Lung (tissue), 12 donors: Measurements from ENCODE around the gene LITAF. TPM values are rescaled to one million over a fixed set of nuclear protein-coding genes. Genes with fewer than 3 reads are reported as not detected.

ENCODE experiments used
- ATAC-seq: fragments of 200-7000 bp; cut with Tn5 transposase; one replicate; pipeline ENCODE4 v1.9.1; 2020; ENCODE audit warnings: moderate number of reproducible peaks; ENCODE audit not compliant: insufficient read depth, low FRiP score
- DNase-seq, 3 donors: peaks; one replicate each; pipeline ENCODE4 v3.0.0-alpha.2; 2013 to 2017
- H3K27ac ChIP-seq, 2 donors: one replicate each; pipeline ENCODE4 v1.5.1; 2013; ENCODE audit warnings: mild to moderate bottlenecking in 2 of 2, moderate library complexity in 2 of 2, control low read depth in 1 of 2, inconsistent platforms in 1 of 2, low read depth in 1 of 2, low read length in 1 of 2
- H3K27me3 ChIP-seq, 3 donors: one replicate each; pipeline ENCODE4 v1.5.1; 2013; ENCODE audit warnings: low read length in 2 of 3; ENCODE audit not compliant: control insufficient read depth in 3 of 3, insufficient read depth in 3 of 3
- H3K36me3 ChIP-seq, 4 donors: one replicate each; pipeline ENCODE4 v1.5.1; 2013; ENCODE audit warnings: low read length in 4 of 4, mild to moderate bottlenecking in 1 of 4, moderate library complexity in 1 of 4; ENCODE audit not compliant: control insufficient read depth in 4 of 4, insufficient read depth in 4 of 4
- H3K4me1 ChIP-seq, 5 donors: one replicate each; pipeline ENCODE4 v1.5.1; 2013; ENCODE audit warnings: low read length in 5 of 5, mild to moderate bottlenecking in 2 of 5, moderate library complexity in 1 of 5; ENCODE audit not compliant: control insufficient read depth in 5 of 5, insufficient read depth in 5 of 5
- H3K4me3 ChIP-seq: one replicate; pipeline ENCODE4 v1.5.1; 2013; ENCODE audit warnings: mild to moderate bottlenecking, control low read depth, moderate library complexity
- H3K9ac ChIP-seq, 2 donors: one replicate each; pipeline ENCODE4 v1.5.1; 2013; ENCODE audit warnings: low read length in 2 of 2, control low read depth in 1 of 2; ENCODE audit not compliant: insufficient read depth in 1 of 2
- H3K9me3 ChIP-seq, 4 donors: one replicate each; pipeline ENCODE4 v1.5.1; 2013; ENCODE audit warnings: low read length in 3 of 4, mild to moderate bottlenecking in 1 of 4, moderate library complexity in 1 of 4; ENCODE audit not compliant: control insufficient read depth in 4 of 4, insufficient read depth in 3 of 4
- whole genome bisulfite sequencing, 2 donors: extraction: QIAGEN DNeasy Blood & Tissue Kit; methylation state at CpG; one replicate each; pipeline ENCODE4 v1.1.7; 2013; 5-methylcytosine and 5-hydroxymethylcytosine counted together
- polyA plus RNA-seq, 2 donors: library from polyadenylated mRNA; stranded (reverse); fragments of 200-250 nt; gene quantifications; one replicate each; pipeline ENCODE4 v1.2.1, GENCODE V29; 2013
- total RNA-seq, 2 donors: library from RNA; depleted of rRNA in 1 of 2; stranded (reverse); fragments of >200 nt in 1 of 2; gene quantifications; one replicate each; pipeline ENCODE4 v1.2.1, GENCODE V29; 2014 to 2021
- TF ChIP-seq, protein P1 (sequence below): IDR thresholded peaks from 2 replicates; pipeline ENCODE4 v1.5.1; 2012; ENCODE audit warnings: mild to moderate bottlenecking; ENCODE audit errors: control extremely low read depth, extremely low read depth
- donor health status: control.
- donor health status: control.
- donor health status: Bipolar disorder and iron deficiency.
- donor health status: healthy.
- donor health status: DM: yes; HTN: yes; CAD: no.

The LITAF gene
- total and polyA plus RNA-seq, 4 donors = 66.4 to 406 (median 146) TPM

DNA sequence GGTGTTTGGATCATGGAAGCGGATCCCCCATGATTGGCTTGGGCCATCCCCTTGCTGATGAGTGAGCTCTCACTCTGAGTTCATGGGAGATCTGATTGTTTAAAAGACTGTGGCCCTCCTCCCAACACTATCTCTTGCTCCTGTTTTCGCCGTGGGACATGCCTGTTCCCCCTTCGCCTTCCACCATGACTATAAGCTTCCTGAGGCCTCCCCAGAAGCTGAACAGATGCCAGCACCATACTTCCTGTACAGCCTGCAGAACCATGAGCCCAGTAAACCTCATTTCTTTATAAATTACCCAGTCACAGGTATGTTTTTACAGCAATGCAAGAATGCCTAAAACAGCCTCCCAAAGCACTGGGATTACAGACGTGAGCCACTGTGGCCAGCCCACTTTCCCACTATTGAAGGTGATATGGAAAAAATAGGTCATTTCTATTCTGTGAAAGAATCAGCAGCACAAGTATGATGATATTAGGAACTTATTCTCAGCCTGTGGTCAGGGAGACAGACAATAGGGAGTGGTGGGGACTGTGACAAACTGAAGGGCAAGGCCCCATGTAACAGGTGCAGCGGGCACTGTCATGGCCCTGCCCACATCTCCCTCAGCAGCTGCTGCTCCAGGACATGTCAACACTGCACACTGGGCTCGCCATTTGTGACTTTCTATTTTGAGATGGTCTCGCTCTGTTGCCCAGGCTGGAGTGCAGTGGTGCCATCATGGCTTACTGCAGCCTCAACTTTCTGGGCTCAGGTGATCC is 33.7 kb upstream of the LITAF start:
- H3K27ac ChIP-seq = no peak overlapping the region
- H3K36me3 ChIP-seq = no peaks in the 10 kb centered on the region
- ATAC-seq (no peak), DNase-seq (no peak)
- no peak overlapping the region for H3K4me3 ChIP-seq
- H3K9ac ChIP-seq = no peak overlapping the region
- 93 to 94% methylated on average over 8 of the region's 8 CpGs for WGBS, 2 donors
- peaks cover 0 to 29% (median 6%) of the 10 kb centered on the region in 5 donors for H3K4me1 ChIP-seq
- H3K9me3 ChIP-seq = peaks cover 0 to 5% (median 0%) of the 10 kb centered on the region in 4 donors
- no peaks in the 10 kb centered on the region for H3K27me3 ChIP-seq
- TF ChIP-seq, protein P1, sequence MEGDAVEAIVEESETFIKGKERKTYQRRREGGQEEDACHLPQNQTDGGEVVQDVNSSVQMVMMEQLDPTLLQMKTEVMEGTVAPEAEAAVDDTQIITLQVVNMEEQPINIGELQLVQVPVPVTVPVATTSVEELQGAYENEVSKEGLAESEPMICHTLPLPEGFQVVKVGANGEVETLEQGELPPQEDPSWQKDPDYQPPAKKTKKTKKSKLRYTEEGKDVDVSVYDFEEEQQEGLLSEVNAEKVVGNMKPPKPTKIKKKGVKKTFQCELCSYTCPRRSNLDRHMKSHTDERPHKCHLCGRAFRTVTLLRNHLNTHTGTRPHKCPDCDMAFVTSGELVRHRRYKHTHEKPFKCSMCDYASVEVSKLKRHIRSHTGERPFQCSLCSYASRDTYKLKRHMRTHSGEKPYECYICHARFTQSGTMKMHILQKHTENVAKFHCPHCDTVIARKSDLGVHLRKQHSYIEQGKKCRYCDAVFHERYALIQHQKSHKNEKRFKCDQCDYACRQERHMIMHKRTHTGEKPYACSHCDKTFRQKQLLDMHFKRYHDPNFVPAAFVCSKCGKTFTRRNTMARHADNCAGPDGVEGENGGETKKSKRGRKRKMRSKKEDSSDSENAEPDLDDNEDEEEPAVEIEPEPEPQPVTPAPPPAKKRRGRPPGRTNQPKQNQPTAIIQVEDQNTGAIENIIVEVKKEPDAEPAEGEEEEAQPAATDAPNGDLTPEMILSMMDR = no peak

DNA sequence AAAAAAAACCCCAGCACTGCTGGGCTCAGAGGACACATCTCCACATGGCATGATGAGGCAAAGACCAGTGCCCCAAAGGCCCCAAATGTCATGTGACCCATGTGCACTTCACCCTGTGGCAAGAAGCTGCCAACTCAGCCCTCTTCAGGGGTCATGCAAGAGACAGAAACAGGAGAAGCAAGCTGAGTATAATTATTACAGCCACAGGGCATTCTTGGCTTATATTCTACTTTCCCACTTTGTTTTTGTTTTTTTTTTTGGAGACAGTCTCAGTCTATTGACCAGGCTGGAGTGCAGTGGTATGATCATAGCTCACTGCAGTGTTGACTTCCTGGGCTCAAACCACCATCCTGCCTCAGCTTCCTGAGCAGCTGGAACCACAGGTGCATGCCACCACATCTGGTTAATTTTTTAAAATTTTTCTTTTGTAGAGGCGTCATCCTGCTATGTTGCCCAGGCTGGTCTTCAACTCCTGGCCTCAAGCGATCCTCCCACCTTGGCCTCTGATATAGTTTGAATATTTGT is 32.7 kb upstream of the LITAF start:
- no peak for ATAC-seq

DNA sequence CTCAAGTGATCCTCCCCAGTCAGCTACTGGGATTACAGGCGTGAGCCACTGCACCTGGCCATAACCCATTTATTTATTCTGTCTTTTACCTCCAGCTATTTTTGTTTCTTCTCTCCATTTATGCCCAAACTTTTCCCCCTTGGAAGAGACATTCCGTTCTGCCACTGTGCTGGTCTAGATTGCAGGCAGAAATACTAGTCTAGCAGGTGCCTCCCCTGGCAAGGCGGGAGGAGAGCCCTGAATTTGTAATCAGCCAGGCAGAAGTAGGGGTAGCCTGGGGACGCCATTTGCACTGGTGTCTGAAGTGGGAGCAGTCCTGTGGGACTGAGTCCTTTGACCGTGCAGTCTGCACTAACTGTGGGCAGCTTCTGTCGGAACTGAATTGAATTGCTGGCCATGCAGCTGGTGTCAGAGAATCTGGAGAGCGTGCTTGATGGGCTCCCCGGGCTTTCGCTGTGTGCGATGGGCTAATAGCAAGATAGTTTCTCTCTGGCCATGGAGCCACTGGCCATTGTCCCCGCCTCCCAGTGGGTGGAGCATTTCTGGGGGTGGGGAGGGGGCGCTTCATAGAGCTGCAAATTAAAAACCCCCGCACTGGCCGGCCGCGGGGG is 31.5 kb upstream of the LITAF start:
- Histone ChIP-seq H3K4me1 (peaks cover 0 to 29% (median 9%) of the 10 kb centered on the region in 5 donors), H3K27me3 (no peaks in the 10 kb centered on the region), H3K36me3 (no peaks in the 10 kb centered on the region), H3K9ac (no peak overlapping the region), H3K4me3 (no peak overlapping the region), H3K27ac (no peak overlapping the region), H3K9me3 (peaks cover 0 to 5% (median 0%) of the 10 kb centered on the region in 4 donors)
- TF ChIP-seq, protein P1 = no peak
- no peak for DNase-seq
- WGBS, 2 donors = 87 to 89% methylated on average over 16 of the region's 16 CpGs
- no peak for ATAC-seq

More for the DNA sequence above, 32.7 kb upstream of the LITAF start:
- DNase-seq = peak in 1 of 3 donors; percentile 37
- TF ChIP-seq, protein P1 = no peak
- H3K27ac ChIP-seq = peak overlapping the region in 1 of 2 donors; percentile 39
- no peak overlapping the region for H3K4me3 ChIP-seq
- WGBS, 2 donors = 59 to 81% methylated on average over 2 of the region's 2 CpGs
- no peaks in the 10 kb centered on the region for H3K36me3 ChIP-seq
- peaks cover 0 to 27% (median 4%) of the 10 kb centered on the region in 5 donors for H3K4me1 ChIP-seq
- no peaks in the 10 kb centered on the region for H3K27me3 ChIP-seq
- peaks cover 0 to 5% (median 0%) of the 10 kb centered on the region in 4 donors for H3K9me3 ChIP-seq
- H3K9ac ChIP-seq = no peak overlapping the region
